ENCODE measurements around the gene SLC44A2. TPM values are rescaled to one million over a fixed set of nuclear protein-coding genes. Genes with fewer than 3 reads are reported as not detected.

Gene SLC44A2
- 100 to 1,000 TPM in 1 of 4 donors, 10 to 100 TPM in 3; 36.6 to 371 (median 81.4) TPM for total RNA-seq

GRCh38 chr19:10625003-10625761 lies at the start of gene SLC44A2:
Gene SLC44A2, plus strand, starts transcription at chr19:10625553. Its CDS starts 81 bp downstream, at chr19:10625634.
- intact Hi-C loops (cut with DNase I; ENCODE audit: low total_unique reads) = no loop called here
- WGBS, 2 donors (ENCODE audit: low coverage in 1 of 2) = 29 to 58% methylated on average over 2 to 26 of the region's 53 CpGs
- Histone ChIP-seq H3K27ac (peak within 1 kb of the TSS; percentile 82 to 90 (median 88)), H3K9me3 (no peaks in the 10 kb centered on the region), H3K4me1 (peaks cover 8 to 32% (median 17%) of the 10 kb centered on the region in 4 donors), H3K27me3 (no peaks in the 10 kb centered on the region), H3K36me3 (no peaks in the 10 kb centered on the region), H3K4me3 (peak within 1 kb of the TSS; percentile 64 to 88 (median 66))
- TF ChIP-seq EP300 (IDR thresholded peaks at IDR 0.05; ENCODE audit: low read depth) = peak; percentile 30
- peak; percentile 64 to 91 (median 86) for TF ChIP-seq POLR2AphosphoS5 (IDR thresholded peaks at IDR 0.05)
- TF ChIP-seq POLR2A (IDR thresholded peaks at IDR 0.05) = peak; percentile 77
- TF ChIP-seq CTCF (IDR thresholded peaks at IDR 0.05) = peak in 1 of 5 experiments; percentile 9
- peak; percentile 93 for DNase-seq
- in situ Hi-C loops (cut with MboI; ENCODE audit: low pct_ligation_motif_present in 1 of 4, low pct_unique_long_range_greater_than_20kb in 1 of 4, low sequenced_read_pairs in 3 of 4) = no loop called here

DNA sequence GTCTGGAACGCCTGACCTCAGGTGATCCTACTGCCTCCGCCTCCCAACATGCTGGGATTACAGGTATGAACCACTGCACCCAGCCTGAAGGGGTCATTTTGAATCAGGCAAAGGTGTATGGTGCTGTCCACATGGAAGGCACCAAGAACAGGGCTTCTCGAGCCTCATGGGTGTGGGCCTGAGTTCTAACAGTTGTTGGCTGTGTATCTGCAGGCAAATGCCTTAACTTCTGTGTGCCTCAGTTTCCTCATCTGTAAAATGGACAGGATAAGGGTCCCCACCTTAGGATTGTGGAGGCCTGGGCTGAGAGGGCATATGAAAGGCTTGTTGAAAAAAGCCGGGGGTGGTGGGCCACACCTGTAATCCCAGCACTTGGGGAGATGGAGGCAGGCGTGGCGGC lies 47.4 kb upstream of the SLC44A2 start:
- TF ChIP-seq POLR2AphosphoS5 (IDR thresholded peaks at IDR 0.05) (no peak), EP300 (IDR thresholded peaks at IDR 0.05; ENCODE audit: low read depth) (no peak), POLR2A (IDR thresholded peaks at IDR 0.05) (no peak), CTCF (IDR thresholded peaks at IDR 0.05) (no peak)
- 96% methylated on average over 6 of the region's 6 CpGs; no CpG with 5 or more reads in 1 of the 2 donors for WGBS, 2 donors (ENCODE audit: low coverage in 1 of 2)
- H3K36me3 ChIP-seq = peaks cover 0 to 8% (median 0%) of the 10 kb centered on the region in 4 donors
- no peak for DNase-seq
- no peaks in the 10 kb centered on the region for H3K9me3 ChIP-seq
- no peak overlapping the region for H3K4me3 ChIP-seq
- H3K27me3 ChIP-seq = no peaks in the 10 kb centered on the region
- in situ Hi-C loops (cut with MboI; ENCODE audit: low pct_ligation_motif_present in 1 of 4, low pct_unique_long_range_greater_than_20kb in 1 of 4, low sequenced_read_pairs in 3 of 4) (no loop called here), intact Hi-C loops (cut with DNase I; ENCODE audit: low total_unique reads) (no loop called here)
- peaks cover 0 to 4% (median 2%) of the 10 kb centered on the region in 4 donors for H3K4me1 ChIP-seq
- H3K27ac ChIP-seq = no peak overlapping the region

- WGBS, 2 donors (ENCODE audit: low coverage in 1 of 2) = 34% methylated on average over 31 of the region's 31 CpGs; no CpG with 5 or more reads in 1 of the 2 donors
- no peaks in the 10 kb centered on the region for H3K27me3 ChIP-seq
- in situ Hi-C loops (cut with MboI; ENCODE audit: low pct_ligation_motif_present in 1 of 4, low pct_unique_long_range_greater_than_20kb in 1 of 4, low sequenced_read_pairs in 3 of 4) = loop anchor here (5.0 to 10.0 kb wide), 2 partner anchors 61 to 64 kb away; no protein-coding TSS in a partner anchor
These were observed 44.2 kb upstream of the SLC44A2 start for GRCh38 chr19:10580979-10581631.

More at GRCh38 chr19:10580979-10581631, 44.2 kb upstream of the SLC44A2 start:
- no peaks in the 10 kb centered on the region for H3K9me3 ChIP-seq
- H3K4me3 ChIP-seq = no peak overlapping the region
- H3K4me1 ChIP-seq = peaks cover 0 to 4% (median 2%) of the 10 kb centered on the region in 4 donors
- no peak overlapping the region for H3K27ac ChIP-seq
- TF ChIP-seq CTCF (IDR thresholded peaks at IDR 0.05) (peak; percentile 98 to 100 (median 98)), POLR2A (IDR thresholded peaks at IDR 0.05) (no peak), POLR2AphosphoS5 (IDR thresholded peaks at IDR 0.05) (no peak), EP300 (IDR thresholded peaks at IDR 0.05; ENCODE audit: low read depth) (no peak)
- peaks cover 0 to 8% (median 0%) of the 10 kb centered on the region in 4 donors for H3K36me3 ChIP-seq
- intact Hi-C loops (cut with DNase I; ENCODE audit: low total_unique reads) = no loop called here
- peak; percentile 91 for DNase-seq
